WTC11 (cell line): ENCODE data around the gene TRMT10A. TPM values are rescaled to one million over a fixed set of nuclear protein-coding genes. Genes with fewer than 3 reads are reported as not detected.

ENCODE experiments used
- ATAC-seq: fragments of 200-7000 bp; cut with Tn5 transposase; 2 replicates; pipeline ENCODE4 v1.10.0; 2021; ENCODE audit warnings: mild to moderate bottlenecking, moderate library complexity
- CTCF ChIA-PET: fragments of 300-600 bp; sonication (Branson Sonifier 250); formaldehyde crosslinking; loops from one replicate; lab custom pipeline; 2021; ENCODE audit warnings: antibody characterized with exemption; lab: Charles Lee
- POLR2A ChIA-PET: fragments of 350-600 bp; sonication (Branson Sonifier 250); formaldehyde crosslinking; loops from one replicate; lab custom pipeline; 2021; ENCODE audit warnings: antibody characterized with exemption; lab: Charles Lee
- DNase-seq: peaks from one replicate; pipeline ENCODE4 v3.0.0; 2021; ENCODE audit warnings: low spot score
- H3K27ac Mint-ChIP-seq: 2 replicates; pipeline ENCODE4 v1.8.0; 2021; ENCODE audit warnings: mixed read lengths
- H3K27me3 Mint-ChIP-seq: 2 replicates; pipeline ENCODE4 v1.8.0; 2021; ENCODE audit warnings: low read depth, mild to moderate bottlenecking, moderate library complexity, mixed read lengths
- H3K36me3 Mint-ChIP-seq: 2 replicates; pipeline ENCODE4 v1.8.0; 2021; ENCODE audit warnings: mixed read lengths
- H3K4me1 Mint-ChIP-seq: 2 replicates; pipeline ENCODE4 v1.8.0; 2022; ENCODE audit warnings: mixed read lengths
- H3K4me3 Mint-ChIP-seq: 2 replicates; pipeline ENCODE4 v1.8.0; 2021; ENCODE audit warnings: mild to moderate bottlenecking, moderate library complexity, mixed read lengths
- H3K9me3 Mint-ChIP-seq: 2 replicates; pipeline ENCODE4 v1.8.0; 2021; ENCODE audit warnings: mixed read lengths
- ATF1 ChIP-seq: sonication (generic); formaldehyde crosslinking; IDR thresholded peaks from 2 replicates; pipeline ENCODE4 v1.8.1; 2023; ENCODE audit warnings: mild to moderate bottlenecking, moderate library complexity, missing genetic modification reagents
- ETV6 ChIP-seq: sonication (generic); formaldehyde crosslinking; IDR thresholded peaks from 2 replicates; pipeline ENCODE4 v1.8.1; 2022; ENCODE audit warnings: mild to moderate bottlenecking, missing genetic modification reagents
- FOXP1 ChIP-seq: sonication (generic); formaldehyde crosslinking; IDR thresholded peaks from 2 replicates; pipeline ENCODE4 v1.8.0; 2022; ENCODE audit warnings: missing genetic modification reagents, mild to moderate bottlenecking, moderate library complexity, borderline replicate concordance
- HMGA2 ChIP-seq: fragments of 250-450 bp; sonication (Bioruptor Pico); IDR thresholded peaks from 2 replicates; pipeline ENCODE4 v1.4.0; 2021; ENCODE audit warnings: mild to moderate bottlenecking, moderate library complexity
- IRF2 ChIP-seq: sonication (generic); formaldehyde crosslinking; IDR thresholded peaks from 2 replicates; pipeline ENCODE4 v1.8.0; 2022; ENCODE audit warnings: low read depth, missing genetic modification reagents, borderline replicate concordance
- JUN ChIP-seq: sonication (generic); formaldehyde crosslinking; IDR thresholded peaks from 2 replicates; pipeline ENCODE4 v1.8.0; 2023; ENCODE audit warnings: mild to moderate bottlenecking, missing genetic modification reagents
- NR1H2 ChIP-seq: sonication (generic); formaldehyde crosslinking; IDR thresholded peaks from 2 replicates; pipeline ENCODE4 v1.9.0; 2021; ENCODE audit warnings: mild to moderate bottlenecking, moderate library complexity, missing genetic modification reagents
- NR3C1 ChIP-seq: sonication (generic); formaldehyde crosslinking; conservative IDR thresholded peaks from 2 replicates; pipeline ENCODE4 v1.8.1; 2023; ENCODE audit warnings: low read depth, mild to moderate bottlenecking, missing genetic modification reagents
- SOX15 ChIP-seq: fragments of 250-450 bp; sonication (Bioruptor Pico); IDR thresholded peaks from 2 replicates; pipeline ENCODE4 v1.9.0; 2021; ENCODE audit warnings: mild to moderate bottlenecking
- ZNF219 ChIP-seq: sonication (generic); formaldehyde crosslinking; IDR thresholded peaks from 2 replicates; pipeline ENCODE4 v1.8.0; 2023; ENCODE audit warnings: missing genetic modification reagents, mild to moderate bottlenecking, borderline replicate concordance
- ZNF416 ChIP-seq: fragments of 250-450 bp; sonication (Bioruptor Pico); IDR thresholded peaks from 2 replicates; pipeline ENCODE4 v1.9.0; 2021; ENCODE audit warnings: mild to moderate bottlenecking, inconsistent platforms
- total RNA-seq: library from RNA; stranded (reverse); gene quantifications from 3 replicates; pipeline ENCODE4 v1.2.3, GENCODE V29; 2021
- TF ChIP-seq, protein P1 (sequence below): sonication (generic); formaldehyde crosslinking; IDR thresholded peaks from 2 replicates; pipeline ENCODE4 v1.8.0; 2022; ENCODE audit warnings: mild to moderate bottlenecking, missing genetic modification reagents
- TF ChIP-seq, protein P2 (sequence below): fragments of 250-450 bp; sonication (Bioruptor Pico); IDR thresholded peaks from 2 replicates; pipeline ENCODE4 v1.9.0; 2021; ENCODE audit warnings: mild to moderate bottlenecking
- TF ChIP-seq, protein P3 (sequence below): sonication (generic); formaldehyde crosslinking; IDR thresholded peaks from 2 replicates; pipeline ENCODE4 v1.8.1; 2023; ENCODE audit warnings: mild to moderate bottlenecking, missing genetic modification reagents
- TF ChIP-seq, protein P4 (sequence below): sonication (generic); formaldehyde crosslinking; IDR thresholded peaks from 2 replicates; pipeline ENCODE4 v1.8.0; 2022; ENCODE audit warnings: mild to moderate bottlenecking, missing genetic modification reagents
- TF ChIP-seq, protein P5 (sequence below): sonication (generic); formaldehyde crosslinking; IDR thresholded peaks from 2 replicates; pipeline ENCODE4 v1.8.1; 2023; ENCODE audit warnings: mild to moderate bottlenecking, missing genetic modification reagents, borderline replicate concordance
- TF ChIP-seq, protein P6 (sequence below): fragments of 200-600 bp; IDR thresholded peaks from 2 replicates; pipeline ENCODE4 v1.8.0; 2022; ENCODE audit warnings: antibody characterized with exemption

TRMT10A gene
- total RNA-seq, 1 experiment from 2014 or later = 3.7 TPM

DNA sequence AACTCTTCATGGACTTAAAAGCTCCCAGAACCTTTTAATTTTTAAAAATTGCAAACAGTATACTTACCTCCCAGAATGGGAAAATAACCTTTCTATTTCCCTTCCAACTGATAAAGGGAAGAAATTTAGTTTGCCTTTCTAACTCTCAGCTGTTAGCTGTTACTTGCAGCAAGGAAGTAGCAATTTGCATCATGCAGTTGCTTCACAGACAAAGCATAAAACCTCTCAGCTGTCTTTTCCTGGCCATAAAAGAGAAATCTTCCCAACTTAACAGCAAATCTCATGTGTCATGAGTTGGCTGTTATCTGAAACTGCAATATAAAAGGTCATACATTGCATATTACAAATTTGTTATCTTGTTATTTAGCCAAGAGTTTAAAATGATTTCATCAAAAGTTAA is 34.6 kb downstream of the TRMT10A start:
- H3K27ac Mint-ChIP-seq = no peak overlapping the region
- no peak for ATAC-seq
- no peaks in the 10 kb centered on the region for H3K36me3 Mint-ChIP-seq
- DNase-seq = no peak
- TF ChIP-seq NR1H2 = no peak
- TF ChIP-seq ATF1 (CRISPR knock-in tag) = no peak
- TF ChIP-seq, protein P1, sequence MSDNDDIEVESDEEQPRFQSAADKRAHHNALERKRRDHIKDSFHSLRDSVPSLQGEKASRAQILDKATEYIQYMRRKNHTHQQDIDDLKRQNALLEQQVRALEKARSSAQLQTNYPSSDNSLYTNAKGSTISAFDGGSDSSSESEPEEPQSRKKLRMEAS (CRISPR knock-in tag) = no peak
- TF ChIP-seq SOX15 = no peak
- no peak for TF ChIP-seq NR3C1 (CRISPR knock-in tag)
- no peak for TF ChIP-seq HMGA2 (CRISPR knock-in tag)
- TF ChIP-seq, protein P2, sequence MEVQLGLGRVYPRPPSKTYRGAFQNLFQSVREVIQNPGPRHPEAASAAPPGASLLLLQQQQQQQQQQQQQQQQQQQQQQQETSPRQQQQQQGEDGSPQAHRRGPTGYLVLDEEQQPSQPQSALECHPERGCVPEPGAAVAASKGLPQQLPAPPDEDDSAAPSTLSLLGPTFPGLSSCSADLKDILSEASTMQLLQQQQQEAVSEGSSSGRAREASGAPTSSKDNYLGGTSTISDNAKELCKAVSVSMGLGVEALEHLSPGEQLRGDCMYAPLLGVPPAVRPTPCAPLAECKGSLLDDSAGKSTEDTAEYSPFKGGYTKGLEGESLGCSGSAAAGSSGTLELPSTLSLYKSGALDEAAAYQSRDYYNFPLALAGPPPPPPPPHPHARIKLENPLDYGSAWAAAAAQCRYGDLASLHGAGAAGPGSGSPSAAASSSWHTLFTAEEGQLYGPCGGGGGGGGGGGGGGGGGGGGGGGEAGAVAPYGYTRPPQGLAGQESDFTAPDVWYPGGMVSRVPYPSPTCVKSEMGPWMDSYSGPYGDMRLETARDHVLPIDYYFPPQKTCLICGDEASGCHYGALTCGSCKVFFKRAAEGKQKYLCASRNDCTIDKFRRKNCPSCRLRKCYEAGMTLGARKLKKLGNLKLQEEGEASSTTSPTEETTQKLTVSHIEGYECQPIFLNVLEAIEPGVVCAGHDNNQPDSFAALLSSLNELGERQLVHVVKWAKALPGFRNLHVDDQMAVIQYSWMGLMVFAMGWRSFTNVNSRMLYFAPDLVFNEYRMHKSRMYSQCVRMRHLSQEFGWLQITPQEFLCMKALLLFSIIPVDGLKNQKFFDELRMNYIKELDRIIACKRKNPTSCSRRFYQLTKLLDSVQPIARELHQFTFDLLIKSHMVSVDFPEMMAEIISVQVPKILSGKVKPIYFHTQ (CRISPR knock-in tag) = no peak
- no peak for TF ChIP-seq FOXP1 (CRISPR knock-in tag)
- TF ChIP-seq, protein P3, sequence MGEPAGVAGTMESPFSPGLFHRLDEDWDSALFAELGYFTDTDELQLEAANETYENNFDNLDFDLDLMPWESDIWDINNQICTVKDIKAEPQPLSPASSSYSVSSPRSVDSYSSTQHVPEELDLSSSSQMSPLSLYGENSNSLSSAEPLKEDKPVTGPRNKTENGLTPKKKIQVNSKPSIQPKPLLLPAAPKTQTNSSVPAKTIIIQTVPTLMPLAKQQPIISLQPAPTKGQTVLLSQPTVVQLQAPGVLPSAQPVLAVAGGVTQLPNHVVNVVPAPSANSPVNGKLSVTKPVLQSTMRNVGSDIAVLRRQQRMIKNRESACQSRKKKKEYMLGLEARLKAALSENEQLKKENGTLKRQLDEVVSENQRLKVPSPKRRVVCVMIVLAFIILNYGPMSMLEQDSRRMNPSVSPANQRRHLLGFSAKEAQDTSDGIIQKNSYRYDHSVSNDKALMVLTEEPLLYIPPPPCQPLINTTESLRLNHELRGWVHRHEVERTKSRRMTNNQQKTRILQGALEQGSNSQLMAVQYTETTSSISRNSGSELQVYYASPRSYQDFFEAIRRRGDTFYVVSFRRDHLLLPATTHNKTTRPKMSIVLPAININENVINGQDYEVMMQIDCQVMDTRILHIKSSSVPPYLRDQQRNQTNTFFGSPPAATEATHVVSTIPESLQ (CRISPR knock-in tag) = no peak
- TF ChIP-seq ETV6 (CRISPR knock-in tag) = no peak
- TF ChIP-seq, protein P4, sequence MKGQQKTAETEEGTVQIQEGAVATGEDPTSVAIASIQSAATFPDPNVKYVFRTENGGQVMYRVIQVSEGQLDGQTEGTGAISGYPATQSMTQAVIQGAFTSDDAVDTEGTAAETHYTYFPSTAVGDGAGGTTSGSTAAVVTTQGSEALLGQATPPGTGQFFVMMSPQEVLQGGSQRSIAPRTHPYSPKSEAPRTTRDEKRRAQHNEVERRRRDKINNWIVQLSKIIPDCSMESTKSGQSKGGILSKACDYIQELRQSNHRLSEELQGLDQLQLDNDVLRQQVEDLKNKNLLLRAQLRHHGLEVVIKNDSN = no peak
- TF ChIP-seq JUN (CRISPR knock-in tag) = no peak
- TF ChIP-seq, protein P5, sequence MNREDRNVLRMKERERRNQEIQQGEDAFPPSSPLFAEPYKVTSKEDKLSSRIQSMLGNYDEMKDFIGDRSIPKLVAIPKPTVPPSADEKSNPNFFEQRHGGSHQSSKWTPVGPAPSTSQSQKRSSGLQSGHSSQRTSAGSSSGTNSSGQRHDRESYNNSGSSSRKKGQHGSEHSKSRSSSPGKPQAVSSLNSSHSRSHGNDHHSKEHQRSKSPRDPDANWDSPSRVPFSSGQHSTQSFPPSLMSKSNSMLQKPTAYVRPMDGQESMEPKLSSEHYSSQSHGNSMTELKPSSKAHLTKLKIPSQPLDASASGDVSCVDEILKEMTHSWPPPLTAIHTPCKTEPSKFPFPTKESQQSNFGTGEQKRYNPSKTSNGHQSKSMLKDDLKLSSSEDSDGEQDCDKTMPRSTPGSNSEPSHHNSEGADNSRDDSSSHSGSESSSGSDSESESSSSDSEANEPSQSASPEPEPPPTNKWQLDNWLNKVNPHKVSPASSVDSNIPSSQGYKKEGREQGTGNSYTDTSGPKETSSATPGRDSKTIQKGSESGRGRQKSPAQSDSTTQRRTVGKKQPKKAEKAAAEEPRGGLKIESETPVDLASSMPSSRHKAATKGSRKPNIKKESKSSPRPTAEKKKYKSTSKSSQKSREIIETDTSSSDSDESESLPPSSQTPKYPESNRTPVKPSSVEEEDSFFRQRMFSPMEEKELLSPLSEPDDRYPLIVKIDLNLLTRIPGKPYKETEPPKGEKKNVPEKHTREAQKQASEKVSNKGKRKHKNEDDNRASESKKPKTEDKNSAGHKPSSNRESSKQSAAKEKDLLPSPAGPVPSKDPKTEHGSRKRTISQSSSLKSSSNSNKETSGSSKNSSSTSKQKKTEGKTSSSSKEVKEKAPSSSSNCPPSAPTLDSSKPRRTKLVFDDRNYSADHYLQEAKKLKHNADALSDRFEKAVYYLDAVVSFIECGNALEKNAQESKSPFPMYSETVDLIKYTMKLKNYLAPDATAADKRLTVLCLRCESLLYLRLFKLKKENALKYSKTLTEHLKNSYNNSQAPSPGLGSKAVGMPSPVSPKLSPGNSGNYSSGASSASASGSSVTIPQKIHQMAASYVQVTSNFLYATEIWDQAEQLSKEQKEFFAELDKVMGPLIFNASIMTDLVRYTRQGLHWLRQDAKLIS (CRISPR knock-in tag) = no peak
- TF ChIP-seq ZNF219 (CRISPR knock-in tag) = no peak
- TF ChIP-seq ZNF416 (CRISPR knock-in tag) = no peak
- TF ChIP-seq, protein P6, sequence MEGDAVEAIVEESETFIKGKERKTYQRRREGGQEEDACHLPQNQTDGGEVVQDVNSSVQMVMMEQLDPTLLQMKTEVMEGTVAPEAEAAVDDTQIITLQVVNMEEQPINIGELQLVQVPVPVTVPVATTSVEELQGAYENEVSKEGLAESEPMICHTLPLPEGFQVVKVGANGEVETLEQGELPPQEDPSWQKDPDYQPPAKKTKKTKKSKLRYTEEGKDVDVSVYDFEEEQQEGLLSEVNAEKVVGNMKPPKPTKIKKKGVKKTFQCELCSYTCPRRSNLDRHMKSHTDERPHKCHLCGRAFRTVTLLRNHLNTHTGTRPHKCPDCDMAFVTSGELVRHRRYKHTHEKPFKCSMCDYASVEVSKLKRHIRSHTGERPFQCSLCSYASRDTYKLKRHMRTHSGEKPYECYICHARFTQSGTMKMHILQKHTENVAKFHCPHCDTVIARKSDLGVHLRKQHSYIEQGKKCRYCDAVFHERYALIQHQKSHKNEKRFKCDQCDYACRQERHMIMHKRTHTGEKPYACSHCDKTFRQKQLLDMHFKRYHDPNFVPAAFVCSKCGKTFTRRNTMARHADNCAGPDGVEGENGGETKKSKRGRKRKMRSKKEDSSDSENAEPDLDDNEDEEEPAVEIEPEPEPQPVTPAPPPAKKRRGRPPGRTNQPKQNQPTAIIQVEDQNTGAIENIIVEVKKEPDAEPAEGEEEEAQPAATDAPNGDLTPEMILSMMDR = no peak
- TF ChIP-seq IRF2 (CRISPR knock-in tag) = no peak
- no peaks in the 10 kb centered on the region for H3K4me1 Mint-ChIP-seq
- CTCF ChIA-PET = no interaction called here
- POLR2A ChIA-PET = no interaction called here
- no peaks in the 10 kb centered on the region; the same call in none of the 2 replicates for H3K27me3 Mint-ChIP-seq
- H3K9me3 Mint-ChIP-seq = peaks cover 5% of the 10 kb centered on the region
- H3K4me3 Mint-ChIP-seq = no peak overlapping the region
